ENCODE data around the gene CTDSPL.

CTDSPL gene

GRCh38 chr3:37890522-37890921 lies 28.8 kb downstream of the CTDSPL start:
- FAIRE-seq: no peak
- DNase-seq (ENCODE audit: low spot score): no peak

- FAIRE-seq (no peak), DNase-seq (ENCODE audit: low spot score) (no peak)
Observed at GRCh38 chr3:37891227-37891626, 29.5 kb downstream of the CTDSPL start.

GRCh38 chr3:37892927-37893600 lies 31.4 kb downstream of the CTDSPL start:
- peak; percentile 16 for DNase-seq (ENCODE audit: low spot score)
- FAIRE-seq: peak; percentile 47

GRCh38 chr3:37896827-37897226 lies 35.1 kb downstream of the CTDSPL start:
- FAIRE-seq: no peak
- DNase-seq (ENCODE audit: low spot score): no peak

GRCh38 chr3:37897763-37898162 lies 36.1 kb downstream of the CTDSPL start:
- DNase-seq (ENCODE audit: low spot score): no peak
- FAIRE-seq: no peak

GRCh38 chr3:37898424-37898823 lies 36.7 kb downstream of the CTDSPL start:
- FAIRE-seq (no peak), DNase-seq (ENCODE audit: low spot score) (no peak)

GRCh38 chr3:37899101-37899707 lies 37.5 kb downstream of the CTDSPL start:
- FAIRE-seq (no peak), DNase-seq (ENCODE audit: low spot score) (no peak)

GRCh38 chr3:37899711-37900306 lies 38.1 kb downstream of the CTDSPL start:
- FAIRE-seq: no peak
- DNase-seq (ENCODE audit: low spot score): no peak

- DNase-seq (ENCODE audit: low spot score) (no peak), FAIRE-seq (no peak)
Observed at GRCh38 chr3:37901721-37902120, 40.0 kb downstream of the CTDSPL start.

- FAIRE-seq (no peak), DNase-seq (ENCODE audit: low spot score) (no peak)
Observed at GRCh38 chr3:37902674-37903073, 41.0 kb downstream of the CTDSPL start.

GRCh38 chr3:37903320-37903719 lies 41.6 kb downstream of the CTDSPL start:
- FAIRE-seq (no peak), DNase-seq (ENCODE audit: low spot score) (no peak)

GRCh38 chr3:37903734-37904133 lies 42.1 kb downstream of the CTDSPL start:
- DNase-seq (ENCODE audit: low spot score) (no peak), FAIRE-seq (no peak)

- no peak for FAIRE-seq
- peak; percentile 11 for DNase-seq (ENCODE audit: low spot score)
Observed at GRCh38 chr3:37904601-37905000, 42.9 kb downstream of the CTDSPL start.

GRCh38 chr3:37905346-37905745 lies 43.7 kb downstream of the CTDSPL start:
- FAIRE-seq (no peak), DNase-seq (ENCODE audit: low spot score) (no peak)

- FAIRE-seq (no peak), DNase-seq (ENCODE audit: low spot score) (no peak)
Observed at GRCh38 chr3:37905987-37906674, 44.5 kb downstream of the CTDSPL start.

- no peak for FAIRE-seq
- DNase-seq (ENCODE audit: low spot score): no peak
Observed at GRCh38 chr3:37906734-37907282, 45.1 kb downstream of the CTDSPL start.

- FAIRE-seq: no peak
- no peak for DNase-seq (ENCODE audit: low spot score)
Observed at GRCh38 chr3:37907371-37907770, 45.7 kb downstream of the CTDSPL start.

GRCh38 chr3:37907906-37908305 lies 46.2 kb downstream of the CTDSPL start:
- no peak for DNase-seq (ENCODE audit: low spot score)
- FAIRE-seq: no peak

- FAIRE-seq: peak; percentile 36
- peak; percentile 51 for DNase-seq (ENCODE audit: low spot score)
Observed at GRCh38 chr3:37909067-37909911, 47.6 kb downstream of the CTDSPL start.

- no peak for DNase-seq (ENCODE audit: low spot score)
- no peak for FAIRE-seq
Observed at GRCh38 chr3:37910671-37911400, 49.2 kb downstream of the CTDSPL start.
